ENCODE measurements around the gene SOCS1.
A peak's percentile ranks its signal among the peaks of the same experiment; 100 is the strongest.

GRCh38 chr16:11258553-11259492 lies 2.8 kb upstream of the SOCS1 start:
- TF ChIP-seq CTCF (IDR thresholded peaks at IDR 0.05 in 8 of 11, conservative IDR thresholded peaks at IDR 0.05 in 3 of 11), result peak in 1 of 11 experiments; percentile 10
- TF ChIP-seq POLR2A (IDR thresholded peaks at IDR 0.05), result peak in 1 of 3 donors; percentile 16
- TF ChIP-seq POLR2AphosphoS5 (IDR thresholded peaks at IDR 0.05), result peak; percentile 34 to 52 (median 42)
